K562 (cell line): ENCODE results near the gene NLRP7. TPM values are rescaled to one million over a fixed set of nuclear protein-coding genes. Genes with fewer than 3 reads are reported as not detected.

ENCODE experiments used
- ATF7 ChIP-seq: fragments of 450-650 bp; IDR thresholded peaks from 2 replicates; pipeline ENCODE4 v1.7.1; 2014; ENCODE audit warnings: mild to moderate bottlenecking, moderate library complexity
- CLOCK ChIP-seq: fragments of 250-450 bp; sonication (Bioruptor Pico); IDR thresholded peaks from 2 replicates; pipeline ENCODE4 v1.4.0; 2020; ENCODE audit warnings: mild to moderate bottlenecking, moderate library complexity, borderline replicate concordance
- FOXA3 ChIP-seq, 2 experiments: fragments of 450-650 bp in 1 of 2; sonication (generic) in 1 of 2; formaldehyde crosslinking; IDR thresholded peaks in 1 of 2; conservative IDR thresholded peaks in 1 of 2; 2 replicates each; pipeline versions ENCODE4 v1.4.0 to v1.8.0; 2020 to 2022; ENCODE audit warnings: mild to moderate bottlenecking in 2 of 2, missing genetic modification reagents in 1 of 2
- GTF2F1 ChIP-seq: IDR thresholded peaks from 2 replicates; pipeline ENCODE4 v1.6.1; 2011; ENCODE audit warnings: low read depth, low read length, improper control_type of control experiment
- MAZ ChIP-seq, 2 experiments: fragments of 450-650 bp in 1 of 2; sonication (generic) in 1 of 2; formaldehyde crosslinking; IDR thresholded peaks in 1 of 2; conservative IDR thresholded peaks in 1 of 2; 2 replicates each; pipeline versions ENCODE4 v1.4.0 to v1.5.0; 2020; ENCODE audit warnings: mild to moderate bottlenecking in 1 of 2, missing genetic modification reagents in 1 of 2
- MEIS2 ChIP-seq: fragments of 450-650 bp; IDR thresholded peaks from 2 replicates; pipeline ENCODE4 v1.6.1; 2014; ENCODE audit warnings: mild to moderate bottlenecking; ENCODE audit not compliant: partially characterized antibody
- NFYB ChIP-seq: IDR thresholded peaks from 2 replicates; pipeline ENCODE4 v1.6.1; 2011; ENCODE audit warnings: mild to moderate bottlenecking, moderate library complexity; ENCODE audit not compliant: insufficient read length; ENCODE audit errors: extremely low read depth
- PHF20 ChIP-seq: fragments of 450-650 bp; IDR thresholded peaks from 2 replicates; pipeline ENCODE4 v1.6.1; 2018; ENCODE audit not compliant: partially characterized antibody
- SETDB1 ChIP-seq: IDR thresholded peaks from one replicate; pipeline ENCODE4 v1.6.1; 2012; ENCODE audit warnings: low read length, control low read depth, inconsistent platforms
- SMARCA4 ChIP-seq: fragments of 450-650 bp; IDR thresholded peaks from 2 replicates; pipeline ENCODE4 v1.6.1; 2016
- TEAD4 ChIP-seq, 2 experiments: sonication (generic) in 1 of 2; formaldehyde crosslinking in 1 of 2; IDR thresholded peaks; 2 replicates each; pipeline versions ENCODE4 v1.6.1 to v1.8.0; 2012 to 2022; ENCODE audit warnings: borderline replicate concordance in 1 of 2, inconsistent platforms in 1 of 2, low read length in 1 of 2, mild to moderate bottlenecking in 1 of 2, missing genetic modification reagents in 1 of 2
- ZNF507 ChIP-seq: conservative IDR thresholded peaks from 2 replicates; pipeline ENCODE4 v1.6.1; 2017; ENCODE audit warnings: missing genetic modification characterization, missing compliant biosample characterization
- ZNF57 ChIP-seq: fragments of 450-650 bp; formaldehyde crosslinking; IDR thresholded peaks from 2 replicates; pipeline ENCODE4 v1.4.0; 2020; ENCODE audit warnings: mild to moderate bottlenecking, moderate library complexity
- ZZZ3 ChIP-seq: fragments of 450-650 bp; IDR thresholded peaks from 2 replicates; pipeline ENCODE4 v1.6.1; 2016; ENCODE audit warnings: antibody characterized with exemption, mild to moderate bottlenecking, moderate library complexity
- polyA plus RNA-seq, 8 experiments: library from polyadenylated mRNA; depleted of rRNA in 4 of 8; stranded (reverse) in 5 of 8; unstranded in 3 of 8; fragments of >200 nt; fragmentation: Nextera tagmentation in 2 of 8; fragmentation: Illumina TruSeq in 1 of 8; extraction: Ambion mirVana in 2 of 8; extraction: Trizol in 1 of 8; gene quantifications; 2 replicates each; pipeline versions ENCODE4 v1.2.1 to v1.2.3, GENCODE V29; 2011 to 2014; ENCODE audit warnings: inconsistent platforms in 1 of 8, missing spikeins in 1 of 8
- total RNA-seq, 7 experiments: library from RNA; depleted of rRNA in 6 of 7; stranded (reverse); fragments of >200 nt in 6 of 7; fragmentation: Illumina TruSeq in 2 of 7; extraction: Trizol in 2 of 7; gene quantifications; 2 replicates each; pipeline versions ENCODE4 v1.2.1 to v1.2.3, GENCODE V29; 2011 to 2021; ENCODE audit warnings: low replicate concordance in 1 of 7
- TF ChIP-seq, protein P1 (sequence below), 2 experiments: IDR thresholded peaks in 1 of 2; conservative IDR thresholded peaks in 1 of 2; 2 replicates each; pipeline ENCODE4 v1.6.1; 2016; ENCODE audit warnings: low read depth in 2 of 2, mild to moderate bottlenecking in 1 of 2, missing compliant biosample characterization in 1 of 2, missing genetic modification characterization in 1 of 2, moderate library complexity in 1 of 2
- TF ChIP-seq, protein P2 (sequence below), 2 experiments: fragments of 450-650 bp; IDR thresholded peaks; 2 replicates each; pipeline ENCODE4 v1.6.1; 2016
- TF ChIP-seq, protein P3 (sequence below), 2 experiments: IDR thresholded peaks; 2 replicates each; pipeline ENCODE4 v1.6.1; 2011; ENCODE audit warnings: borderline replicate concordance in 1 of 2, control low read depth in 1 of 2, low read depth in 1 of 2, low read length in 1 of 2, mild to moderate bottlenecking in 1 of 2, mixed read lengths in 1 of 2, moderate library complexity in 1 of 2; ENCODE audit not compliant: insufficient read depth in 1 of 2, insufficient read length in 1 of 2, poor library complexity in 1 of 2, severe bottlenecking in 1 of 2; ENCODE audit errors: extremely low read depth in 1 of 2
- TF ChIP-seq, protein P4 (sequence below): fragments of 450-650 bp; IDR thresholded peaks from 2 replicates; pipeline ENCODE4 v1.6.1; 2016

NLRP7 gene
- total and polyA plus RNA-seq, 9 of the 15 experiments (the other 6 are each of a cell fraction or from before 2014, with no cell fraction given): 0.03 to 0.22 (median 0.09) TPM; not detected in 3

DNA sequence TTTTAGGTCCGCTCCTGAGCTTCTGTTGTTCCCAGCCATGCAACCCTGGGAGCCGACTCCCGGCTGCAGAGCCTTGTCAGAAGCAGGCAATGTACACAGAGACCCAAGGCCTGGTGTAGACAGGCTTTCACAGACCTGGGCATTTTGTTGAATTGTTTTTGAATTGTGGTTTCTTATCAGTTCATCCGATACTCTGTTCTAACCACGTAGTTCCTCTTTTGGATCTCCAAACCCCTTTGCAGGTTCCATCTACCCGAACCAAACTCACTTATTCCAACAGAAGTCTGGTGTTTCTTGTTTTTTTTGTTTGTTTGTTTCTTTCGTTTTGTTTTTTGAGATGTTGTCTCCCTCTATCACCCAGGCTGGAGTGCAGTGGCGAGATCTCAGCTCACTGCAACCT, 12.5 kb upstream of the NLRP7 start (continued):
- TF ChIP-seq, protein P1, sequence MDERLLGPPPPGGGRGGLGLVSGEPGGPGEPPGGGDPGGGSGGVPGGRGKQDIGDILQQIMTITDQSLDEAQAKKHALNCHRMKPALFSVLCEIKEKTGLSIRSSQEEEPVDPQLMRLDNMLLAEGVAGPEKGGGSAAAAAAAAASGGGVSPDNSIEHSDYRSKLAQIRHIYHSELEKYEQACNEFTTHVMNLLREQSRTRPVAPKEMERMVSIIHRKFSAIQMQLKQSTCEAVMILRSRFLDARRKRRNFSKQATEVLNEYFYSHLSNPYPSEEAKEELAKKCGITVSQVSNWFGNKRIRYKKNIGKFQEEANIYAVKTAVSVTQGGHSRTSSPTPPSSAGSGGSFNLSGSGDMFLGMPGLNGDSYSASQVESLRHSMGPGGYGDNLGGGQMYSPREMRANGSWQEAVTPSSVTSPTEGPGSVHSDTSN (CRISPR knock-in tag; IDR thresholded peaks at IDR 0.05; ENCODE audit: low read depth): no peak
- TF ChIP-seq, protein P1 (tag; conservative IDR thresholded peaks at IDR 0.05; ENCODE audit: low read depth): no peak
- TF ChIP-seq CLOCK (CRISPR knock-in tag): no peak
- no peak for TF ChIP-seq SETDB1
- peak; percentile 55 for TF ChIP-seq MEIS2
- TF ChIP-seq TEAD4 (IDR thresholded peaks at IDR 0.05; ENCODE audit: low read length): peak; percentile 79
- no peak for TF ChIP-seq TEAD4 (CRISPR knock-in tag; IDR thresholded peaks at IDR 0.05; ENCODE audit: borderline replicate concordance)
- TF ChIP-seq, protein P2, sequence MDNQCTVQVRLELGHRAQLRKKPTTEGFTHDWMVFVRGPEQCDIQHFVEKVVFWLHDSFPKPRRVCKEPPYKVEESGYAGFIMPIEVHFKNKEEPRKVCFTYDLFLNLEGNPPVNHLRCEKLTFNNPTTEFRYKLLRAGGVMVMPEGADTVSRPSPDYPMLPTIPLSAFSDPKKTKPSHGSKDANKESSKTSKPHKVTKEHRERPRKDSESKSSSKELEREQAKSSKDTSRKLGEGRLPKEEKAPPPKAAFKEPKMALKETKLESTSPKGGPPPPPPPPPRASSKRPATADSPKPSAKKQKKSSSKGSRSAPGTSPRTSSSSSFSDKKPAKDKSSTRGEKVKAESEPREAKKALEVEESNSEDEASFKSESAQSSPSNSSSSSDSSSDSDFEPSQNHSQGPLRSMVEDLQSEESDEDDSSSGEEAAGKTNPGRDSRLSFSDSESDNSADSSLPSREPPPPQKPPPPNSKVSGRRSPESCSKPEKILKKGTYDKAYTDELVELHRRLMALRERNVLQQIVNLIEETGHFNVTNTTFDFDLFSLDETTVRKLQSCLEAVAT (IDR thresholded peaks at IDR 0.05): peak in 1 of 2 experiments; percentile 97; a peak in 2 of 4 replicates
- no peak for TF ChIP-seq ATF7
- no peak for TF ChIP-seq ZNF507
- TF ChIP-seq PHF20: no peak
- TF ChIP-seq, protein P3, sequence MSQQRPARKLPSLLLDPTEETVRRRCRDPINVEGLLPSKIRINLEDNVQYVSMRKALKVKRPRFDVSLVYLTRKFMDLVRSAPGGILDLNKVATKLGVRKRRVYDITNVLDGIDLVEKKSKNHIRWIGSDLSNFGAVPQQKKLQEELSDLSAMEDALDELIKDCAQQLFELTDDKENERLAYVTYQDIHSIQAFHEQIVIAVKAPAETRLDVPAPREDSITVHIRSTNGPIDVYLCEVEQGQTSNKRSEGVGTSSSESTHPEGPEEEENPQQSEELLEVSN (IDR thresholded peaks at IDR 0.05; ENCODE audit: borderline replicate concordance in 1 of 2, extremely low read depth in 1 of 2, insufficient read depth in 1 of 2, insufficient read length in 1 of 2, low read depth in 1 of 2, low read length in 1 of 2, poor library complexity in 1 of 2, severe bottlenecking in 1 of 2): no peak
- no peak for TF ChIP-seq ZZZ3
- no peak for TF ChIP-seq NFYB
- TF ChIP-seq MAZ (CRISPR knock-in tag; conservative IDR thresholded peaks at IDR 0.05 in 1 of 2, IDR thresholded peaks at IDR 0.05 in 1 of 2): no peak
- TF ChIP-seq FOXA3 (CRISPR knock-in tag; conservative IDR thresholded peaks at IDR 0.05 in 1 of 2, IDR thresholded peaks at IDR 0.05 in 1 of 2): peak; percentile 72 to 79
- no peak for TF ChIP-seq ZNF57 (CRISPR knock-in tag)
- no peak for TF ChIP-seq GTF2F1
- TF ChIP-seq SMARCA4: peak; percentile 89
- TF ChIP-seq, protein P4, sequence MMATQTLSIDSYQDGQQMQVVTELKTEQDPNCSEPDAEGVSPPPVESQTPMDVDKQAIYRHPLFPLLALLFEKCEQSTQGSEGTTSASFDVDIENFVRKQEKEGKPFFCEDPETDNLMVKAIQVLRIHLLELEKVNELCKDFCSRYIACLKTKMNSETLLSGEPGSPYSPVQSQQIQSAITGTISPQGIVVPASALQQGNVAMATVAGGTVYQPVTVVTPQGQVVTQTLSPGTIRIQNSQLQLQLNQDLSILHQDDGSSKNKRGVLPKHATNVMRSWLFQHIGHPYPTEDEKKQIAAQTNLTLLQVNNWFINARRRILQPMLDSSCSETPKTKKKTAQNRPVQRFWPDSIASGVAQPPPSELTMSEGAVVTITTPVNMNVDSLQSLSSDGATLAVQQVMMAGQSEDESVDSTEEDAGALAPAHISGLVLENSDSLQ: no peak
